Measurements from ENCODE around the gene NUTF2. TPM values are rescaled to one million over a fixed set of nuclear protein-coding genes. Genes with fewer than 3 reads are reported as not detected.

The NUTF2 gene
- total RNA-seq, 1 donor from 2014 or later, result 121 TPM

DNA sequence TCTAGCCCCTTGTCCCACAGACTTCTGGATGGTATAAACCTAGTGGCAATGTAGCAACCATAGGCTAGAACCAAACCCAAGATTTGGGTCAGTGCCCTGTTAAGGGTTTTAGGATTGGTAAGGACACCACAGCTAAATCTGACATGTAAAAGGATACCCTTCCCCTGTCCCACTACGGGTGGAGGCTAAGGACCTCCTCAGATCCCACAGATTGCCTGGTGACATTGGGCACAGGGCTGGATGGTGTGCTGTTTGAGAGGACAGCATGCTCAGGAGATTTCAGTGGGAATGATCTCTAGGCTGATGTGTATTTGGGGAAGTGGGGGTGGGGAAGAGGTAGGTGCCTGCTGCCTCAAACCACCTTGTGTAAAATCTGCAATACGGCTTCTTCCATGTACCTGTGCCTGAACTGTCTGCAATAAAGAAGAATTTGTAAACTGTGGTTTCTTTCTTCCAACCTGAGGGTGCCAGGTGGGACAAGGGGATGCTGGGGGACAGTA lies 25.4 kb downstream of the NUTF2 start:
- Mint-ChIP-seq H3K27ac (ENCODE audit: unreplicated experiment) (peak overlapping the region; percentile 77), H3K9me3 (ENCODE audit: unreplicated experiment) (no peaks in the 10 kb centered on the region), H3K27me3 (ENCODE audit: unreplicated experiment) (no peaks in the 10 kb centered on the region), H3K4me1 (ENCODE audit: unreplicated experiment) (peaks cover 26% of the 10 kb centered on the region), H3K4me3 (ENCODE audit: unreplicated experiment) (peak overlapping the region; percentile 92), H3K36me3 (ENCODE audit: unreplicated experiment) (peaks cover 23% of the 10 kb centered on the region)
- no peak for DNase-seq (ENCODE audit: extremely low spot score, unreplicated experiment)
- TF ChIP-seq, protein P1, sequence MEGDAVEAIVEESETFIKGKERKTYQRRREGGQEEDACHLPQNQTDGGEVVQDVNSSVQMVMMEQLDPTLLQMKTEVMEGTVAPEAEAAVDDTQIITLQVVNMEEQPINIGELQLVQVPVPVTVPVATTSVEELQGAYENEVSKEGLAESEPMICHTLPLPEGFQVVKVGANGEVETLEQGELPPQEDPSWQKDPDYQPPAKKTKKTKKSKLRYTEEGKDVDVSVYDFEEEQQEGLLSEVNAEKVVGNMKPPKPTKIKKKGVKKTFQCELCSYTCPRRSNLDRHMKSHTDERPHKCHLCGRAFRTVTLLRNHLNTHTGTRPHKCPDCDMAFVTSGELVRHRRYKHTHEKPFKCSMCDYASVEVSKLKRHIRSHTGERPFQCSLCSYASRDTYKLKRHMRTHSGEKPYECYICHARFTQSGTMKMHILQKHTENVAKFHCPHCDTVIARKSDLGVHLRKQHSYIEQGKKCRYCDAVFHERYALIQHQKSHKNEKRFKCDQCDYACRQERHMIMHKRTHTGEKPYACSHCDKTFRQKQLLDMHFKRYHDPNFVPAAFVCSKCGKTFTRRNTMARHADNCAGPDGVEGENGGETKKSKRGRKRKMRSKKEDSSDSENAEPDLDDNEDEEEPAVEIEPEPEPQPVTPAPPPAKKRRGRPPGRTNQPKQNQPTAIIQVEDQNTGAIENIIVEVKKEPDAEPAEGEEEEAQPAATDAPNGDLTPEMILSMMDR (IDR thresholded peaks at IDR 0.05), result no peak

- TF ChIP-seq, protein P1 (IDR thresholded peaks at IDR 0.05), result no peak
- no peaks in the 10 kb centered on the region for H3K27me3 Mint-ChIP-seq (ENCODE audit: unreplicated experiment)
- peaks cover 26% of the 10 kb centered on the region for H3K36me3 Mint-ChIP-seq (ENCODE audit: unreplicated experiment)
- peak; percentile 93 for DNase-seq (ENCODE audit: extremely low spot score, unreplicated experiment)
- H3K9me3 Mint-ChIP-seq (ENCODE audit: unreplicated experiment), result no peaks in the 10 kb centered on the region
- H3K4me1 Mint-ChIP-seq (ENCODE audit: unreplicated experiment), result peaks cover 26% of the 10 kb centered on the region
- H3K27ac Mint-ChIP-seq (ENCODE audit: unreplicated experiment), result peak within 1 kb of the TSS; percentile 94
- peak within 1 kb of the TSS; percentile 92 for H3K4me3 Mint-ChIP-seq (ENCODE audit: unreplicated experiment)
These were observed 26.1 kb downstream of the NUTF2 start, which contains the start of gene EDC4 for GRCh38 chr16:67872631-67873434. Gene EDC4, plus strand, starts transcription at chr16:67873052. Its CDS starts 210 bp downstream, at chr16:67873262.

- DNase-seq (ENCODE audit: extremely low spot score, unreplicated experiment), result no peak
- peaks cover 26% of the 10 kb centered on the region for H3K4me1 Mint-ChIP-seq (ENCODE audit: unreplicated experiment)
- H3K4me3 Mint-ChIP-seq (ENCODE audit: unreplicated experiment), result peak overlapping the region; percentile 92
- peak overlapping the region; percentile 94 for H3K27ac Mint-ChIP-seq (ENCODE audit: unreplicated experiment)
- no peaks in the 10 kb centered on the region for H3K9me3 Mint-ChIP-seq (ENCODE audit: unreplicated experiment)
- no peaks in the 10 kb centered on the region for H3K27me3 Mint-ChIP-seq (ENCODE audit: unreplicated experiment)
- H3K36me3 Mint-ChIP-seq (ENCODE audit: unreplicated experiment), result peaks cover 29% of the 10 kb centered on the region
- TF ChIP-seq, protein P1 (IDR thresholded peaks at IDR 0.05), result no peak
These were observed 27.0 kb downstream of the NUTF2 start for GRCh38 chr16:67873435-67874370.

GRCh38 chr16:67874372-67874771 lies 27.6 kb downstream of the NUTF2 start:
- peaks cover 34% of the 10 kb centered on the region for H3K36me3 Mint-ChIP-seq (ENCODE audit: unreplicated experiment)

More at GRCh38 chr16:67874372-67874771, 27.6 kb downstream of the NUTF2 start:
- H3K9me3 Mint-ChIP-seq (ENCODE audit: unreplicated experiment), result no peaks in the 10 kb centered on the region
- TF ChIP-seq, protein P1 (IDR thresholded peaks at IDR 0.05), result no peak
- peaks cover 26% of the 10 kb centered on the region for H3K4me1 Mint-ChIP-seq (ENCODE audit: unreplicated experiment)
- H3K27ac Mint-ChIP-seq (ENCODE audit: unreplicated experiment), result peak overlapping the region; percentile 94
- DNase-seq (ENCODE audit: extremely low spot score, unreplicated experiment), result no peak
- no peaks in the 10 kb centered on the region for H3K27me3 Mint-ChIP-seq (ENCODE audit: unreplicated experiment)
- peak overlapping the region; percentile 92 for H3K4me3 Mint-ChIP-seq (ENCODE audit: unreplicated experiment)

Data from osteocyte (in vitro differentiated cells).